Dermis blood vessel endothelial cell (primary cell): ENCODE data around the gene ANK3. TPM values are rescaled to one million over a fixed set of nuclear protein-coding genes. Genes with fewer than 3 reads are reported as not detected.

ENCODE experiments used
- DNase-seq: peaks from one replicate; pipeline ENCODE4 v3.0.0; 2010
- total RNA-seq: library from RNA; depleted of rRNA; stranded (reverse); fragments of >200 nt; gene quantifications from 2 replicates; pipeline ENCODE4 v1.2.3, GENCODE V29; 2014

ANK3 gene
- total RNA-seq, result 0.85 and 4.4 TPM in 2 replicates

DNA sequence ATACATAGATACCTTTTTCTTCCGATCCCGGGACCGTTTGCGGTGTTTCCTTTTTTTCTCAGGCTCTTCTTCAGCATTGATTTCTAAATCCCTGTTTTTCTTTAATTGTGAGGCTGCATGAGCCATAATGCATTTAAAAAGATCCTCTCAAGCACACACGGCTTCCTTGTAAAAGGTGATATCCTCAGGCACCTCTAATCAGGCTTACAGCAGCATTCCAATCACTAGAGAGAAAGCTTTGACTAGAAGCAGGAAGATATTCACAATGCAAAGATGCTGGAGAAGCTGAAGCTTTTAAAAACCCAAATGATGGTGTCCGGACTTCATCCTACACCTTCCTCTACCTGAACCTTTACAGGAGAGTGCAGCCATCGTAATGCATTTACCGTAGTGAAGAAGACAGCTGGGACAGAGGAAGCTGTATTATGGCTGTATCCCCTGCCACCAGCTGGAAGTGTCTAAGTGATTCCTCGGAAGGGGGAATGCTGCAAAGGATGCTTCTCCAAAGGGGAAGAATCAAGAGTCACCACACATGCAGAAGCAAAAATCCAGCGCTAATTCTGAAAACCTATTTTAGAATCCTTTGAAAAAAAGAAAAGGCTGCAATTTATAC, at the start of gene ANK3:
ANK3 (minus strand) TSS at position 463 of the 613 bp plus-strand sequence; CDS start at position 126, 337 bp downstream.
- no peak for DNase-seq

DNA sequence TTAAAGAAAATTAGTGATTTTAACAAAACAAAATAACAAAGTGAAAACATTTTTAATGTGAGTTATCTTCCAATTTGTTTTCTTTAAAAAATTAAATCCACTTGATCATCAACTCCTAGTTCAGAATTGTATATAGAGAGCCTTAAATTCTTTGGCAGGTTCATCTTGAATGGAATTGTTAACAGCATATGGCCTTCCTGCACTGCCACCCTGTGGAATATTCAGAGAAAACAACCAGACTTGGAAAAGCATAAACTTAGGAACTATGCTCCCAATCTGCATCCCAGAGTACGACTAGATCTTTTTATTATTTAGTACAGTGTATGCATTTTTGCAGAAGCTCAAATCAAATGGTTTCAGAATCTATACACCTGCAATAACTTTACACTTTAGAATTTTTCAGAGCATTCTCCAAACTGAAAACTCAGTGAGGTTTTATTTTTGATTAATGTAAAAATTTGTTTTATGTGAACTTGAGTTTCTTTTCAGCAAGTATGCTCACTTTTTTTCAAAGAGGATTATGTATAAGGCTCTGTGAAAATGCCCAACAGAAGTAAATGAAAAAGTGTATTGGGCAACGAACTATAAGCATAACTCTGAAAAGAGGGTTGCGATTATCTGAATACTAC, 44.9 kb upstream of the ANK3 start:
- DNase-seq, result peak; percentile 84

DNA sequence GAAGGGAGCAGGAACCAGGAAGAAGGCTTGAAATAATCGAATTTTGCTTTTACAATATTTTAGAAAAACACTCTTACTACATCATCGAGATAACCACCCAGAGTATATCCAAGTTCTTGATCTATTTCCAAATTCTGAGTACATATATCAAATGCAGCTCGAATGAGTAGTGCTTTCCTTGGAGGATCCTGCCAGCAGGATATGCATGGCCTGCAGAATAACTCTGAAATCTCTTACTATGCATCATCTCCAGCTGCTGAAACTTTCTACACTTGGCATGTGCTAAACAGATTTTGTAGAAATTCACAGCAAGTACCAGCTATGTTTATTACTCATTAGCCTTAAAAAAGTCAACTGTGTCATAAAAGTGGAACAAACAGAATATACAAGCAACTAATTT, 44.0 kb upstream of the ANK3 start:
- peak; percentile 25 for DNase-seq

DNA sequence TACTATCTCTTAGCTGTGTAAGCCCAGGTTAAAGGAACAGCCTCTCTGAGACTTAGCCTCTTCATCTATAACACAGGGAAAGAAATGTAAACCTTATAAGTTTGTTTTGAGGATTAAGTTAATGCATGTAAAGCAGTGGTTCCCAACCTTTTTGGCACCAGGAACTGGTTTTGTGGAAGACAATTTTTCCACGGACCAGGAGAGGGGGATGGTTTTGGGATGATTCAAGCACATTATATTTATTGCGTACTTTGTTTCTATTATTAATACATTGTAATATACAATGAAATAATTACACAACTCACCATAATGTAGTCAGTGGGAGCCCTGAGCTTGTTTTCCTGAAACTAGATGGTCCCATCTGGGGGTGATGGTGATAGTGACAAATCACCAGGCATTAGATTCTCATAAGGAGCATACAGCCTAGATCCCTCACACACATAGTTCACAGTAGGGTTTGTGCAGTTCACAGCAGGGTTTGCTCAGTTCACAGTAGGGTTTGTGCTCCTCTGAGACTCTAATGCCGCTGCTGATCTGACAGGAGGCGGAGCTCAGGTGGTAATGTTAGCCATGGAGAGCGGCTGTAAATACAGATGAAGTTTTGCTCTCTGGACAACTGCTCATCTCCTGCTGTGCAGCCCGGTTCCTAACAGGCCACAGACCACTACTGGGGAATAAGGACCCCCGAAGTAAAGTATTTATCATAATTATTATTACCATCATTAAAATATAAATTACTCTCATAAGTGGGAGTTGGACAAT, 41.3 kb upstream of the ANK3 start:
- DNase-seq, result no peak

DNA sequence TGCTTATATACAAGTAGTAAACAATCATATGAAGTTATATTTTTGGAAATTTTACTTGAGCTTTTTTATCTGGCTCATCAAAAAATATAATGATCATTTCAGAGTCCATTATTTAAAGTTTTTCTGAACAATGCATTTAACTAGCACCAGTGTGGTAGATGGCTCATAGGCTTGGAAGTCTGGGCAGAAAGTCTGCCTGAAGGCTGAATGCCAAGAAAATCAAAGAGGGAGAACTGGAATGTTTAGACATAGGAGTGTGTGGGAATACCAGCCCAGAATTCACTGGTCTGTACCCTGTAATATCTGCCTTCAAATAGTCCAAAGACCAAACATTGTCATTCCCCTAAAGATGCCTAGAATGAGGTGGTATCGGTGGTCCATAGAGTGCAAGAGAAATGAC, 40.3 kb upstream of the ANK3 start:
- DNase-seq, result peak; percentile 68

DNA sequence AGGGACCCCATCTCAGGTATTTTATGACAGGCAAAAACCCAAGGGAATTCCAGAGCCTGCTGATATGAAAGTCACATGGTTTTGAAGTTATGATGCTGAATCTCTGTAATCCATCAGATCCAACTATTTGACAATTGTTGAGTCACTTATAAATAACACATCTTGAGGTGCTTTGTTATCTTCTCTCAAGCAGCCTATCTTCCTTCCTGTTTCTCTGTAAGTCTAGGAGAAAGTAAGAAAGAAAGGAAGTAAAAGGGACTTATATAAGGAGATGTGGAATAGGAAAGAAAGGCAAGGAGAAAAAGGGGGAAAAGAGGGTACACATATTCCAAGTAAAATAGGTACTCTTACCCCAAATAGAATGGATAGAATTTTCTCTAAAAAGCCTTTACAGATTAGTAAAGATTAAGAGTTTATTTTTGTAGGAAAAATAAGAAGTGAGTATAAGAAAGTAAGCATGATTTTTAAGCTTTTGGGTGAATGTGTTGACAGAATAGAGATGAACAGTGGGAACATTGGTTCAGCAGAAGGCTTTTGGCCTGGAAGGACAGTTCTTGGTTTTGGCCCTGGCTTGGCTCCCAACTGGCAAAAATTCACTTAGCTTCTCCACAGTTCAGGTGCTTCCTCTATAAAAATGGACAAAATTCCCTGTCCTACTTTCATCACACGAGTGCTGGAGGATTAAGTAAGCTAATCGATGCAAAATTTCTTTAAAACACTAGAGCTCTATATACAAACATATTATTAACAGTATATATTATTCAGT, 39.6 kb upstream of the ANK3 start:
- peak; percentile 53 for DNase-seq

DNA sequence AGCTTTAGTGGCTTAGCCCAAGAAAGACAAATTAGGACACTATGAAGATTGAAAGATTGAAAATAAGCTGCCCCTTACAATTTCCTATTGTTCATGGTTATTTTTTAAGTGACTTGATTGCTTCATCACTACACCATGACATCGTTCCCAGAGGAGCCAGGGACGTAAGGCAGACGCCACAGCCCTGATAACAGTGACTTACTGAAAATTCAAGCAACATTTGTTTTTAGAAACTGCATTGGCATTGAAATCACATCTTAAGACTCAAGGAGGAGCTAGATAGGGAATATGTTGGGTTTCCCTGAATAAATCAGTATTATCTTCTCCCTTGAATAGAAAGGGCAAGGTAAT, 38.7 kb upstream of the ANK3 start:
- no peak for DNase-seq

DNA sequence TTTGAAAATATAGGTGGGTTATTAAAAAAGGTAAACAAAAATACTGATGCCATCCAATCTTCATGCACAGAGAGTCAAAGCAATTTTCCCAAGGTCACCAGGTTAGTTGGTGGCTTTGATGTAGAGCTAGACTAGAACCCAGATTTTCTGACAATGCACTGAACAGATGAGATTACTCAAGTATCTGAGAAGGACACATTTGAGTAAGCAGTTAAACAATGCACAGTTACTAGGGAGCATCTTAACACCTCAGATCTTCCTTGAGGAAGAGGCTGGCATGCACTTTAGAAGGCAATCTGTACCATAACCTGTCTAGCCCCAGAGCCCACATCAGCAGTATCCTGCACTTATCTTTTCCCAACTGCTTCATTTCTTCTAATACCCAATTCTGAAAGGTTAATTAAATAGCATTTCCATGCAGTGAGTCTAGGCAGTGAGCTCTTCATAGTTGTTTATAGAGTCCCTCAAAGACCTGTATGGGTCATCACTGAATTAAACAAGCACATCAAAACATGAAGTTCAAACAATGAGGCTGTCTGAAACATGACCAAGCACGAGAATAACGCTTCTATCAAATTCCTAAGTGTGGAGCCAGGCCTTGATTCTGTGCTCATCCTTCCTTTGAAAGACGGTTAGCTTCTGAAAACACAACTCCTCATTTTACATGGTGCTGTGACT, 38.2 kb upstream of the ANK3 start:
- no peak for DNase-seq

DNA sequence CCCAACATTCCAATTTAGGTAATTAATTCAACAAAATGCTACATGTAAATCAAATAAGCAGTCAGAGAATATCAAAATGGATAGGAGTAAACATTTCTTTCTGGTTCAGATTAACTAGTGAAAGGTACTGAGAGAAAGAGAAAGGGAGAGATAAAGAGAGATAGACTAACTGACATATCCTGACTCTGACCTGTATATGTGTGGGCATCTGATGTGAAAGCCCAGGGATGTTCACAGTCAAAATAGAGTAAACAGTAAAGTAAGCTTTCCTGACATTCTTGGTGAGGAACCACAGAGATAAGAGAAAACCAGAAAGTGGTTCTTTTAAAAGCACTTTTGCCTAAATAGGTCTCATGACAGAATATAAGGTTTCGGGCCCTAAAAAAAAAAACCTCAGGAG, 37.5 kb upstream of the ANK3 start:
- no peak for DNase-seq

DNA sequence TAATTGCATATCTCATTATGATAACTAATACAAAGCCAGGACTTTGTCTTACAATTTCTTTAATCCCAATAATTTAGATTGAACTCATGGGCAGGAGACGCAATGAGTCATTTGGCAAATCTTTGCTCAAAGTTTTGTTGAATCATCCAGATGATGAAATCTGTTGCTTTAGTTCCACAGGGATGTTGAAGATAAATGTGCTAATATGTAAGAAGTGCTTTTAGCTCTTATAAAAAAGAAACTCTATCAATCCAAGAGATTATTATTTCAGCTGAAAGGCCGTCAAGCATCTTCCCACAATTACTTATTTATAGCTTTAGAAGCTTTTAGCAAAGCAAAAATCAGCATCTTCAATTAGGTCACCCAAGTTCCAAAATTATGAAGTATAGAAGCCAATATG, 36.8 kb upstream of the ANK3 start:
- DNase-seq, result peak; percentile 62

DNA sequence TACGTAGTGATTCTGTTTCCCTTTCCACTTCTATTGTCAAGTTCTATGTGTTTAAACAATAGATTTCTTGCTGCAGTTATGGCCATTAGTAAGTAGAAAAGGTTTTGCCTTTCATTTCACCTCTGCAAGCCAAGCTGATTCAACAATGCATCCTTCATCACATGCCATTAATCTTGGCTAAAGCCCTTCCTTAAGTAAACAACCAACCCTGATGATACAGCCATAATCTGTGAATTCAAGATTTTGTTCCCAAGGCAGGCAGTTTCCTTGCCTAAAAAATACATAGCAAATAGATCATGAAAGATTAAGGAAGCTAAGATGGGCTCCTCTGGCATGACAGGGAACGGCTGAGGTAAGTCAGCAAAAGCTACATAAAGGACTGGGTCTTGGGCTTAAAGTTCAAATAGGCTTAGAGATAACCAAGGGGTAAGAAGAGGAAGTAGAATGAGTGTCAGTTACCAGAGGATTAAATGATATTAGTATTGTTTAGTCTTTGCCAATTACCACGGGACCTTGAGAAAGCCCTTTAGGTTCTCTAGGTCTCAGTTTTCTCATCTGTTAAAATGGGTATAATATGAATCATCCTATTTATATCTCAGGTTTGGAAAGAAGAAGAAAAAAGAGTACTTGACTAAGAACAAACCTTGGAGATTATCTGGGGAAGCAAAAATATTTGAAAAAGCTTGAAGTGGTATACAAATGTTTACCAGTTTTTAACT, 35.9 kb upstream of the ANK3 start:
- DNase-seq, result peak; percentile 88

DNA sequence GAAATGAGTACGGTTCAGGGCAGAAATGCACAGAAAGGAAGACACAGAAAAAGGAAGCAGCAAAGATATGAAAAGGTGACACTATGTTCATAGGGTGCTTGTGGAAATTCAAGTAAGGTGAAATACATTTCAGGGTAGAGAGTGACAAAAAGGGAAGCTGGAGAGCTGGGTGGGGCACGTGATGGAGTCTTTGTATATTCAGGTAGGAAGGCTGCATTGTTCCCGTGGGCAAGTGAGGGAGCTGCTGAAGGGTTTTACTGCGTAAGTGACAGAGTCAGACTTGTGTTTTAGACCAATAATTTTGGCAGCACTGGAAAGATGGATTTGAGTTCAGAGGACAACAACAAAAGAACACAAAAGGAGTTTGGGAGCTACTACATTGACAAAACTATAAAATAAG, 35.3 kb upstream of the ANK3 start:
- no peak for DNase-seq

DNA sequence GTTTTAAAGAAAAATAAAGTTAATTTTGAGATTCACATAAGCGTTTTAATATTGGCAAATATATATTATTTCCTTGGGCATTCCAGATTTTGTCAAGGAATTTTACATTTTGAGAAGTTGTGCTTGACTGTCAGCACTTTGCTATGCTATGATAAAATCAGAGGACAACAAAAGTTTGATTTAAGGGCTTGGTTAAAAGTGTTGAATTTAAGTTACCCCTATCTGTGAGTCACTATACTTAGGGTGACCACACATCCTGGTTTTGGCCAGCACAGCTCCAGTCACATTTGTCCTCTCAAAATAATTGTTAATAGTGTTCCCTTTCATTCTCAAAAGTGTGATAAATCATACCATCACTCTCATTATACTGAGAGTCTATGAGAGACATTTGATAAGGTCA, 34.2 kb upstream of the ANK3 start:
- DNase-seq, result no peak

DNA sequence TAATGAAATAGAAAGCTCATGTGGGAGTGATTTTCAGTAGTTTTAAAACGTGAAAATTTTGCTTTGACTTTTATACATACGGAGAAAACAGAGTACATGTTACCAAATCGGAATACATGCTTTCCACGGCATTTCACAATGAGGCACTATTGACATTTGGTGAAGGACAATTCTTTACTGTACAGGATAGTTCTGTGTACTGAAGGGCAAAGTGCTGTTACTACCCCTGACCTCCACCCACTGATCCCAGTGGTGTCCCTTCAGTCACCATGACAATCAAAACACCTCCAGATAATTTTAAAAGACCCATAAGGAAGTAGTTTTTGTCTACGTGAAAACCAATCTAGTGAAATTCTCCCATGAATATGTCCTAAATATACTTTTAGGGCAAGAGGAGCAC, 33.1 kb upstream of the ANK3 start:
- no peak for DNase-seq

DNA sequence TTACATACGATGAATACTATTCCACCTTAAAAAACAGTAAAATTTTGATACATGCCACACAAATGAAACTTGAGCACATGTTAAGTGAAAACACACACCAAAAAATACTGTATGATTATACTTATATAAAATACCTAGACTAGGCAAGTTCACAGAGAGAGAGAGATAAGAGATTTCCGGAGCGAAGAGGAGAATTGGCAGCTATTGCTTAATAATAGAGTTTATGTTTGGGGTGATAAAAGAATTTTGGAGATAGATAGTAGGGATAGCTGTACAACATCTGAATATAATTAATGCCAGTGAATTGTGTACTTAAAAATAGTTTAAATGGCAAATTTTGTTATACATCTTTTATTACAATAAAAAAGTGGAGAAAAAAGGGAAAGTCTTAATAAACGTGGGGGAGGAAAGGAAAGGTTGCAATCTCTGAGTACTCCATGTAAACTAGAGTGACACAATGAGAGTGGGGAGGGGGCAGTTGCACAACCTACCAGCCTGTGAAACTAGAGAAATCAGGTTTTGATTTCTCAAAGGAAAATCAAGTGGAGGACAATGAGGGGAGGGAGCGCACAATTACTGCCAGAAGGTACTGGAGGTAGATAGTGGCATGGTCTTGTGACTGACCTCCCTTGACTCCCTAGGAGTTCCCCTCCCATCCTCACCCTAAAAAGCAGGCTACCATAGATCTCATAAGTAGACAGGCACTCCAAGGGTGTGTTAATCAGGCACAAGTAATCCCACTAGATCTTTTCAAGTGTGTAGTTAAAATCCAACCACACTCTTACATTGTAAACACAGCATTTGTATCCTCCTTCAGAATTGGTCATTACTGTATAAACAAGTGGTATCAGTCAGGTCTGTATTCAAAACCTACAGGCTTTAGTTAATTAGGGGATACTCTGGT, 31.6 kb upstream of the ANK3 start:
- DNase-seq, result no peak

DNA sequence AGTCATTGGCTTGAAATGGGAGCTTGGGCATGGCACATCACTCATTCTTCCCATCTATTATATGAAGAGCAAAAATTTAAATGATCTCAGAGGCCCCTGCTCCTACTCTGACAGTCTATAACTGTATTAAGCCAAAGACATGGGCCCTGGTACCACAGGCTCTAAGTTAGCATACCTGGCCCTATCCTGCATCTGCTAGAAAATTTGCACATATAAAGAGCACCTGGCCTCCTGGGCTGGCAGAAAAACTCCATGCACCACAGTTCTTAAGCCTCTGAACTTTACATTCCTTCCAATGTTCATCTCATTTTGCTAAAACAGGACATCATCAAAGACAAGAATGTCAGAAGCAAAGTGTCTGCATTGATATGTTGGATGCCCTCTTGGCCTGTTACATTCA, 29.6 kb upstream of the ANK3 start:
- no peak for DNase-seq

DNA sequence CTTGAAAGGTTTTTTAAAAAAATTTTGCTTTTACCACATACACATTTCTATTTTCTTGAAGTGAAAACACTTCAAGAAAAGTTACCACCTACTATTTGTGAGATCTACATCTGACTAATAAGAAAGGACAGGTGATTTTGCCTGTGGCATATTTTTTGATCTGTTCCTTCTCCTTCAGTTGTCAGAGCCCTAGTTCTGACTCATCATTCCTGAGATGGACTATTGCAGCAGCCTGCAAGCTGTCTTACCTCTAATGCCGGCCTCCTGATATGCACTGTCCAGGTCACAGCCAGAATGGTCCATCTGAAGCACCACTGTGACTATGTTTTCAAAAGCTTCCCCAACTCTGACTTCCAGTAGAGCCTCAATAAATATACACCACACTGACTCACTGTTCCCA, 28.2 kb upstream of the ANK3 start:
- no peak for DNase-seq

DNA sequence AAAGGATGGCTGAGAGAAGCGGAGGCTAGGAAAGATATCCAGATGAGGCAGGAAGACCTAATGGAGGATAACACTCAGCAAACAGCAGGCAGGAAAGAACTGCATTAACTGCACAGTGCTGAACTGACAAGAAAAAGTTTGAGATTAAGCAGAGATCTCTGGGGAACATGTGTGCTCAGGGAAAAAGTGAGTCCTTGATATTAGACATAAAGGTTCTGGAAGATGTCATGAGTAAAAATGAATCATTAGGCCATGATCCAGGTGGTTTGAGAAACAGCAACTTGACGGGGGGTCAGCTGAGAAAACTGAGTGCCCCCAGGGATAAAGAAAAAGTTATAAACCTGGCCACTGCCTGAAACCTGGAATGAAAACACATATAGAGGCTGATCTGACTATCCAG, 27.3 kb upstream of the ANK3 start:
- DNase-seq, result no peak

DNA sequence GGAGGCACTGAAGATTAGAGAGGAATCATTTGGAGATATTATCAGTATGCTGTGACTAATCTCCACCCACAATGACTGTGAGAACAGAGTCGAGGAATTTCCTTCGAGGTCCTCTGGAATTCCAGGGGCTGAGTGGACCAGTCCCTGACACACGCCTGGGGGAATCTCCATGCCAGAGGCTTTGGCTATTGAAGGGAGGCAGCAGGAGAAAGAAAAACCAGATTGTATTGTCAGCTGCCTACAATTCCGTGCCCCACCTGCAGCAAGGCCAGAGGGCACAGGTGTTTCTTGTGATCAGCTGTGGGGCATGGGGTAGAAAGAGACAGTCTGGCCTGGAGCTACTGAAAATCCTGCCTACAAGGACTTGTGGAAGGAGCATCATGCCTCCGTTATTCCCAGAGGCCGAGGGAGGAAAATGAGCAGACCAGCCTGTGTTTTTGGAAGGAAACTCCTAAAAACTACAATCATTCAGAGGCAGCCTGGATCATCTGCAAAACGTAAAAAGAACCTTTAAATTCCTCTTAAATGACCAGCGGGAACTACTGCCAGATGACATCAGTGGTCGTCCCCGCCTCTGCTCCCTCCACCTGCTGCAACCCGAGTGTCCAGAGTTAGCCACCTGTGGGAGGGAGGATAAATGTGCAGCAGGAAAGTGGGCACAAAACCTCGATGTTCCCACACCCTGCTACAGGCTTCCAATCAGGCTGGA, 25.4 kb upstream of the ANK3 start:
- DNase-seq, result peak; percentile 93

DNA sequence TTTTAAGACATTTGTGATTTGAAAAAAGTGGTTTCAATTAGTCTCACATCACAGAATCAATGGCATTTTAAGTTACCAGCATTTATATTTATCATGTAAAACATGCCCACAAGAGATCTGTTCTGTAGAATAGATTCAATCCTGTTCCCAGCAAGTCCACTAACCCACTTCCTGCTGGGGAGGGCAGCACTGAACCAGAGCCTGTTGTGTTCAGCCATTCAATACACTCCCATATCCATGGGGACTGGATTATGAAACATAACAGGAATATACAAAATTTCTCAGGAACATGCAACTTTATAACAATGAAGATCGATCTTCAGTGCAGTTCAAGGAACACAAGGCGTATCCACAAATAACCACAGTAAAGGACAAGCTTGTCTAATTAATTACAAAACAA, 24.4 kb upstream of the ANK3 start:
- DNase-seq, result peak; percentile 62
